Calu3 (cell line): ENCODE data around the gene NOX3. TPM values are rescaled to one million over a fixed set of nuclear protein-coding genes. Genes with fewer than 3 reads are reported as not detected.

Source experiments
- BruUV-seq: library from RNA; stranded (reverse); fragments of 400-500 nt; replicated peaks from 2 replicates; lab custom pipeline; 2021; lab: Mats Ljungman, UMichigan
- CTCF ChIA-PET: fragments of 300-600 bp; sonication (Branson Sonifier 250); formaldehyde crosslinking; loops from one replicate; lab custom pipeline; 2022; ENCODE audit warnings: antibody characterized with exemption; lab: Charles Lee
- DNase-seq: peaks from one replicate; pipeline ENCODE4 v3.0.0; 2022
- H3K27ac Mint-ChIP-seq: one replicate; pipeline ENCODE4 v1.8.0; 2022; ENCODE audit warnings: mixed read lengths; ENCODE audit not compliant: unreplicated experiment
- H3K27me3 Mint-ChIP-seq: one replicate; pipeline ENCODE4 v1.8.0; 2022; ENCODE audit warnings: mixed read lengths; ENCODE audit not compliant: unreplicated experiment
- H3K36me3 Mint-ChIP-seq: one replicate; pipeline ENCODE4 v1.8.0; 2022; ENCODE audit warnings: mild to moderate bottlenecking, moderate library complexity, mixed read lengths; ENCODE audit not compliant: insufficient read depth, unreplicated experiment
- H3K4me1 Mint-ChIP-seq: one replicate; pipeline ENCODE4 v1.8.0; 2022; ENCODE audit warnings: mild to moderate bottlenecking, low read depth, mixed read lengths; ENCODE audit not compliant: unreplicated experiment
- H3K4me3 Mint-ChIP-seq: one replicate; pipeline ENCODE4 v1.8.0; 2022; ENCODE audit warnings: mild to moderate bottlenecking, low read depth, moderate library complexity, mixed read lengths; ENCODE audit not compliant: unreplicated experiment
- H3K9me3 Mint-ChIP-seq: one replicate; pipeline ENCODE4 v1.8.0; 2022; ENCODE audit warnings: low read depth, mixed read lengths; ENCODE audit not compliant: unreplicated experiment
- intact Hi-C: fragments of 100-400 bp; cut with micrococcal nuclease; formaldehyde crosslinking; loops from one replicate; pipeline ENCODE4 v1.10.0; 2022; ENCODE audit not compliant: unreplicated experiment
- total RNA-seq: library from RNA; stranded (reverse); gene quantifications from 2 replicates; pipeline ENCODE4 v1.2.3, GENCODE V29; 2022
- TF ChIP-seq, protein P1 (sequence below): fragments of 200-600 bp; IDR thresholded peaks from one replicate; pipeline ENCODE4 v1.8.0; 2022; ENCODE audit warnings: antibody characterized with exemption; ENCODE audit not compliant: unreplicated experiment

NOX3 gene
- total RNA-seq, 1 experiment from 2014 or later: not detected

DNA sequence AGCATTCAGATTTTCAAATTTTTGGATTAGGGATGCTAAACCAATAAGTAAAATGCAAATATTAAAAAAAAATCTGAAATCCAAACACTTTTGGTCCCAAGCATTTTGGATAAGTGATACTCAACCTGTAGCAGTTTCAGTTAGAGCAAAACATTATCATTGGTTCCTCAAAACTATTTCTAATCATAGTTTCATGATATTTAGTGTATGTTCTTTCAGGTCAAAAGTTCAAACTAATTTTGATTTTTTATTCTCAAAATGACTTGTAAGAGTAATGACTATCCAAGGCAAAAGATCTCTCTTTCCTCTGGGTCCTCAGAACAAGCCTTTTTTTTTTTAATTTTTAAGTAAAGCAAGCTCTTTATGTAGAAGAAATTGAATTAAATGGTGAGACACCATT lies 77.4 kb downstream of the NOX3 start:
- Mint-ChIP-seq H3K36me3 (no peaks in the 10 kb centered on the region), H3K27me3 (no peaks in the 10 kb centered on the region), H3K4me1 (no peaks in the 10 kb centered on the region), H3K27ac (no peak overlapping the region), H3K9me3 (no peaks in the 10 kb centered on the region), H3K4me3 (no peak overlapping the region)
- TF ChIP-seq, protein P1, sequence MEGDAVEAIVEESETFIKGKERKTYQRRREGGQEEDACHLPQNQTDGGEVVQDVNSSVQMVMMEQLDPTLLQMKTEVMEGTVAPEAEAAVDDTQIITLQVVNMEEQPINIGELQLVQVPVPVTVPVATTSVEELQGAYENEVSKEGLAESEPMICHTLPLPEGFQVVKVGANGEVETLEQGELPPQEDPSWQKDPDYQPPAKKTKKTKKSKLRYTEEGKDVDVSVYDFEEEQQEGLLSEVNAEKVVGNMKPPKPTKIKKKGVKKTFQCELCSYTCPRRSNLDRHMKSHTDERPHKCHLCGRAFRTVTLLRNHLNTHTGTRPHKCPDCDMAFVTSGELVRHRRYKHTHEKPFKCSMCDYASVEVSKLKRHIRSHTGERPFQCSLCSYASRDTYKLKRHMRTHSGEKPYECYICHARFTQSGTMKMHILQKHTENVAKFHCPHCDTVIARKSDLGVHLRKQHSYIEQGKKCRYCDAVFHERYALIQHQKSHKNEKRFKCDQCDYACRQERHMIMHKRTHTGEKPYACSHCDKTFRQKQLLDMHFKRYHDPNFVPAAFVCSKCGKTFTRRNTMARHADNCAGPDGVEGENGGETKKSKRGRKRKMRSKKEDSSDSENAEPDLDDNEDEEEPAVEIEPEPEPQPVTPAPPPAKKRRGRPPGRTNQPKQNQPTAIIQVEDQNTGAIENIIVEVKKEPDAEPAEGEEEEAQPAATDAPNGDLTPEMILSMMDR: no peak
- no TSS peak for BruUV-seq
- intact Hi-C loops: no loop called here
- CTCF ChIA-PET: no interaction called here
- DNase-seq: no peak

DNA sequence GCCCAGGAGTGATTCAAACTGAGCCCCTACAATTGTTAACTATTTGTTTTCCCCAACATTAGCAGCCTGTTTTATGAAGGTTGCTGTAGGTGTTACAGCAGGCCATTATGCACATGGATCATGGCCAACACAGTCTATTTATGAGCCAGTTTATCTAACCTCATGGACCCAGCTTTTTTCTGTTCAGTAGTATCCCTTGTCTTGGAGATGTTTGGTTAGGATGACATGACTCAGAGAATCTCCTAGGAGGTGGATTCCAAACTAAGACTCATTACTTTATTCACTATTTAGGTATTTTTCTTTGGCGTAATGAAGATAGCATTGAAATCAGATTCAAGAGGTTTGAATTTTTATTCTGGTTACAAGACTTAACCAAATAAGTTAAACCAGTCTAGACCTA lies 78.6 kb downstream of the NOX3 start:
- H3K27ac Mint-ChIP-seq: no peak overlapping the region
- DNase-seq: no peak
- TF ChIP-seq, protein P1: no peak
- H3K9me3 Mint-ChIP-seq: no peaks in the 10 kb centered on the region
- H3K4me3 Mint-ChIP-seq: no peak overlapping the region
- no peaks in the 10 kb centered on the region for H3K36me3 Mint-ChIP-seq
- BruUV-seq: no TSS peak
- intact Hi-C loops: no loop called here
- H3K4me1 Mint-ChIP-seq: no peaks in the 10 kb centered on the region
- CTCF ChIA-PET: no interaction called here
- H3K27me3 Mint-ChIP-seq: no peaks in the 10 kb centered on the region

DNA sequence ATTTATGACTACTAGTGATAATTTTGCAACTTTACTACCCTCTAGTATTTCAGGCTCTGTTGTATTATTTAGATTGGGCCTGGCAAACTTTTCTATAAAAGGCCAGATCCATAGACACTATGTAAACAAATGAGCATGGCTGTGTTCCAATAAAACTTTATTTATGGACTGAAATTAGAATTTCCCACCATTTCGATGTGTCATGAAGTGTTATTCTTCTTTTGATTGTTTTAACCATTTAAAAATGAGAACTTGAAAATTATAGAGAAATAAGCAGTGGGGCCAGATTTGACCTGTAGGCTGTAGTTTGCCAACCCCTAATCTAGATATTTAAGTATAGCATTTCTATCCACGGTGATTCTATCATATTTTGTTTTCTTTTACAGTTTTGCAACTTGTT lies 79.8 kb downstream of the NOX3 start:
- CTCF ChIA-PET: no interaction called here
- Mint-ChIP-seq H3K36me3 (no peaks in the 10 kb centered on the region), H3K9me3 (no peaks in the 10 kb centered on the region), H3K4me1 (no peaks in the 10 kb centered on the region), H3K4me3 (no peak overlapping the region), H3K27me3 (no peaks in the 10 kb centered on the region), H3K27ac (no peak overlapping the region)
- intact Hi-C loops: no loop called here
- TF ChIP-seq, protein P1: no peak
- BruUV-seq: no TSS peak
- no peak for DNase-seq

DNA sequence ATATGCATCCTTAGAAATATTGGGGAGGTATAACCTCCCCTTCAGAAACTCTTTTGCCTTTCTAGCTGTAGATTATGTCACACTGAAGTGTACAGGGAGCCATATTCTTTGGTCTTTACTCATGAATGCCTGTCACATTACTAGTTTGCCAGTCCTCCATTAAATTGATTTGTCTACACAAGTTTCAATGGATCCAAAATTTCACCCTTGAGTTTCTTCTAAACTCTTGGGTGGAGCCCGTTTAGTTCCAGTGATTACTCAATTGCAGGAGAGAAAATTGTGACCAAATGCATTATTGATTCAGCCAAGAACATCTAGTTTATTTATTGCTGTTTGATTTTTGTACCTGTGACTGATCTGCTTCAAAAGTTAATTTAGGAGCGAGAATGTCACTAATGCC lies 81.0 kb downstream of the NOX3 start:
- no peak overlapping the region for H3K27ac Mint-ChIP-seq
- TF ChIP-seq, protein P1: no peak
- no peaks in the 10 kb centered on the region for H3K4me1 Mint-ChIP-seq
- intact Hi-C loops: no loop called here
- CTCF ChIA-PET: no interaction called here
- no peak overlapping the region for H3K4me3 Mint-ChIP-seq
- BruUV-seq: no TSS peak
- H3K36me3 Mint-ChIP-seq: no peaks in the 10 kb centered on the region
- DNase-seq: no peak
- H3K27me3 Mint-ChIP-seq: no peaks in the 10 kb centered on the region
- no peaks in the 10 kb centered on the region for H3K9me3 Mint-ChIP-seq
